ENCODE measurements around the gene WWOX.

DNA sequence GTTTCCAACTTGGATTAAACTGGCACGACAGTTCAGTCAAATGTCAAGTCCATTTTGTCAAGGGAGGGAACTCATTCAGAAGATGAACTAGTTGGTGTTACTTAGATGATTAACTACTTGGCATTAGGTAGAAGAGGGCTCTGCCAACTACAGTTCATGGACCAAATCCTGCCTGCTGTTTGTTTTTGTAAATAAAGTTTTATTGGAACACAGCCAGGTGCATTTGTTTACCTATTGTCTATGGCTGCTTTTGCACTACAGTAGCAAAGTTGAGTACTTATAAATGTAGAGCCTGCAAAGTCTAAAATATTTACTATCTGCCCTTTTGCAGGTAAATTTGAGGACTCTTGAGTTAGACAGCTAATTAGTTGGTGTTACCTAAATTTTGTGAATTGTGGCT is 1091.1 kb downstream of the WWOX start:
- TF ChIP-seq, protein P1, sequence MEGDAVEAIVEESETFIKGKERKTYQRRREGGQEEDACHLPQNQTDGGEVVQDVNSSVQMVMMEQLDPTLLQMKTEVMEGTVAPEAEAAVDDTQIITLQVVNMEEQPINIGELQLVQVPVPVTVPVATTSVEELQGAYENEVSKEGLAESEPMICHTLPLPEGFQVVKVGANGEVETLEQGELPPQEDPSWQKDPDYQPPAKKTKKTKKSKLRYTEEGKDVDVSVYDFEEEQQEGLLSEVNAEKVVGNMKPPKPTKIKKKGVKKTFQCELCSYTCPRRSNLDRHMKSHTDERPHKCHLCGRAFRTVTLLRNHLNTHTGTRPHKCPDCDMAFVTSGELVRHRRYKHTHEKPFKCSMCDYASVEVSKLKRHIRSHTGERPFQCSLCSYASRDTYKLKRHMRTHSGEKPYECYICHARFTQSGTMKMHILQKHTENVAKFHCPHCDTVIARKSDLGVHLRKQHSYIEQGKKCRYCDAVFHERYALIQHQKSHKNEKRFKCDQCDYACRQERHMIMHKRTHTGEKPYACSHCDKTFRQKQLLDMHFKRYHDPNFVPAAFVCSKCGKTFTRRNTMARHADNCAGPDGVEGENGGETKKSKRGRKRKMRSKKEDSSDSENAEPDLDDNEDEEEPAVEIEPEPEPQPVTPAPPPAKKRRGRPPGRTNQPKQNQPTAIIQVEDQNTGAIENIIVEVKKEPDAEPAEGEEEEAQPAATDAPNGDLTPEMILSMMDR (IDR thresholded peaks at IDR 0.05; ENCODE audit: extremely low read depth in 1 of 2, insufficient read depth in 1 of 2, low read depth in 1 of 2, low read length in 2 of 2): no peak
- no peak for TF ChIP-seq FOS (IDR thresholded peaks at IDR 0.05; ENCODE audit: borderline replicate concordance, insufficient read depth, low read length)
- no peak for TF ChIP-seq POLR2AphosphoS5 (IDR thresholded peaks at IDR 0.05; ENCODE audit: insufficient read depth, low read depth, low read length)
